T-helper 1 cell treated with Interleukin-12 subunit alpha and Interleukin-12 subunit beta and Interleukin-4 antibody, amounts not matched to agents 30 ng/mL and 1 ng/mL, for 36 hours (primary cell): ENCODE results near the gene EXOC3. TPM values are rescaled to one million over a fixed set of nuclear protein-coding genes. Genes with fewer than 3 reads are reported as not detected.
"Not testable (repeated sequence)": the region's sequence is repeated elsewhere in the genome, so short reads cannot be mapped to it uniquely, and the experiment has no call there.

ENCODE experiments used
- intact Hi-C: fragments of 100-400 bp; cut with micrococcal nuclease; formaldehyde crosslinking; loops from one replicate; pipeline ENCODE4 v1.15.1; 2024
- total RNA-seq: library from RNA; stranded (reverse); gene quantifications from 2 replicates; pipeline ENCODE4 v1.2.3, GENCODE V29; 2022

The EXOC3 gene
- total RNA-seq, 1 donor from 2014 or later: 89.9 TPM

DNA sequence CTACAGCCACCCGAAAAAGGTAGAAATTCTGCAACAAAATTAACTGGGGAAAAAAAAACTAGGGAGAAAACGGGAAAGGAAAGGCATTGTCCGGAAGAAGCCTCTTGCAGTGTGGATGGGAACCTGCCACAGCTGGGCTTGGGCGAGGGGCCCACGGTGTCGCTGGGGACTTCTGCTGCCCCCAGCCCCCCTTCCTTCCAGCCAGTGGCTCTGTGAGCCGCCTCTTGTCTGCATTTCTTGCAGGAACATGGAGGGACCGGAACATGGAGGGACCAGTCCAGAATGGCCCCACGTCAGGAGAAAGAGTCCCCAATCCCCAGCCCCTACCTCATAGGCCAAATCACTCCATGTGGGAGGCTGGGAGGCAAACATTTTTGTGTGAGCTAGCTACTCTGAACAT, 36.9 kb upstream of the EXOC3 start:
- intact Hi-C loops: no loop called here

DNA sequence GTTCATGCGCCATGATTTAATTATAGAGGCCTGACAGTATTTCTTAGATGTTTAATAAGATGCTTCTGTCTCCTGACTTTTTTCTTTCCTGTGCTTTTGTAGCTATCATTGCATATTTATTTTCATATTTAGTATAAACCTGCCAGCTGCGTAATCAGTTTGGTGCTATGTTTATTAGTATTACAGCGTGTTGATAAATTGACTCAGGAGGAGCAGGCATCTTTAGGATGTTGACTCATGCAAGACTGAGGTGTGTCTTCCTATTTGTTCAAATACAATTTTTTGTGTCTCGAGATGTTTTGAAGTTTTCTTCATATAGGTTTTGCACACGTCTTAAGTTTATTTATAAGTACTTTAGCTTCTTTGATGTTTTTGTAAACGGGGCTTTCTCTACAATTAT, 35.9 kb upstream of the EXOC3 start:
- intact Hi-C loops: no loop called here

DNA sequence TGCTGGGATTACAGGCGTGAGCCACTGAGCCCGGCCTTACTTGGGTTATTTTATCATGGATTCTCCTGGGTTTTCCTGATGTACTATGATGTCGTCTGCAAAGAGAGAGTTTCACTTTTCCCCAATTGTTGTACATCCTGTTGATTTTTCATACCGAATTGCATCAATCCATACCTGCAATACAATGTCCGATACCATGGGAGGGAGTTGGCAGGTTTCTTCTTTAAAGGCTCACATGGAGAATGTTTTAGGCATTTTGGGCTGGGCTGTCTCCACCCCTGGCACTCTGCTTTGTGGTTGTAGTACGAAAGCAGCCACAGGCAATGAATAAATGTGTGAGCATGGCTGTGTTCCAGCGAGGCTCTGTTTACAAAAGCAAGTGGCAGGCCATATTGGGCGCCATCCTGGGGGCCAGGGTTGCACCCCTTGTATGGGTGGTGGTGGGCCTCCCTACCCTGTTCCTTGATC, 35.1 kb upstream of the EXOC3 start:
- intact Hi-C loops: no loop called here

DNA sequence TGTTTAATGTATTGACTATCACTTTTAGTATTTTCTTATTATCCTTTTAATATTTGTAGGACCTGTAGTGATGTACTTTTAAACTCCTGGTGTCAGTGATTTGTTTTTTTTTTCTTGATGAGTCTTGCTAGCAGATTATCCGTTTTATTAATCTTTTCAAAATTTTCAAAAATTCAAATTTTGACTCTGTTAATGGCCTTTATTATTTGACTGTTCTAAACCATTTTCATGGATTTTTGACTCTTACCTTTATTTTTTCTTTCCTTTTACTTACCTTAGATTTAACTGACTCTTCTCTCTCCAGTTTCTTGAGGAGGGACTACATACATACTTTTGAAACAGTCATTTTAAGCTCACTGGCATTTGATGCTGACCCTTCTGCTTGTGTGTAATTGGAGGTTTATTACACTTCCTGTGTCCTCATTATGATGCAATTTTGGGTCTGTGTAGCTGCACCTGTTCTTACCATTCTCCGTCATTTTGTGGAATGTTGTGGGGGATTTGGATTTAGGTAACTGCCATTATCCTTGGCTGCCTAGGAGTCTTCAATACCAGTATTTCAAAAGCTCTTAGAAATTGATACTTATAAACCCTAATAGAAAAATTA, 32.0 kb upstream of the EXOC3 start:
- intact Hi-C loops: loop anchor here (2.0 kb wide), 1 partner anchor 18 kb away; no protein-coding TSS in a partner anchor

DNA sequence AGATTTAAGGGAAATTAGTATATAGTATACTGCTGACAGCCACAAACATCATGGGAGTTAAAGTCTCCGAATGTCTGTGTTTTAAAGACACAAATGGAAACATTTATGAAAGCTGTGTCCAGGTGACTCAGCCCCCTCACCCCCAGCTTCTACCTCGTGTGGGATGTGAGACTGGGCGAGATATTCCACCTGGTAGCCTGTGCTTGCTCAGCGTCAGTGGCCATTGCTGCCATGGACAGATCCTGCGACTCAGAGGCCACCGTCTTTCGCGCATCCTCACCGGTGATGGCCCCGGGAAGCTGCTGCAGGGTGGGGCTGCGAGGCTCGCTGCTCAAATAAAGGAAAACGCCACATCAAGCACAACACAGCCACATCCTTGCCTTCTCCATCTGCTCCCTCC, 31.2 kb upstream of the EXOC3 start:
- intact Hi-C loops: loop anchor here (2.0 kb wide), 1 partner anchor 19 kb away; no protein-coding TSS in a partner anchor

DNA sequence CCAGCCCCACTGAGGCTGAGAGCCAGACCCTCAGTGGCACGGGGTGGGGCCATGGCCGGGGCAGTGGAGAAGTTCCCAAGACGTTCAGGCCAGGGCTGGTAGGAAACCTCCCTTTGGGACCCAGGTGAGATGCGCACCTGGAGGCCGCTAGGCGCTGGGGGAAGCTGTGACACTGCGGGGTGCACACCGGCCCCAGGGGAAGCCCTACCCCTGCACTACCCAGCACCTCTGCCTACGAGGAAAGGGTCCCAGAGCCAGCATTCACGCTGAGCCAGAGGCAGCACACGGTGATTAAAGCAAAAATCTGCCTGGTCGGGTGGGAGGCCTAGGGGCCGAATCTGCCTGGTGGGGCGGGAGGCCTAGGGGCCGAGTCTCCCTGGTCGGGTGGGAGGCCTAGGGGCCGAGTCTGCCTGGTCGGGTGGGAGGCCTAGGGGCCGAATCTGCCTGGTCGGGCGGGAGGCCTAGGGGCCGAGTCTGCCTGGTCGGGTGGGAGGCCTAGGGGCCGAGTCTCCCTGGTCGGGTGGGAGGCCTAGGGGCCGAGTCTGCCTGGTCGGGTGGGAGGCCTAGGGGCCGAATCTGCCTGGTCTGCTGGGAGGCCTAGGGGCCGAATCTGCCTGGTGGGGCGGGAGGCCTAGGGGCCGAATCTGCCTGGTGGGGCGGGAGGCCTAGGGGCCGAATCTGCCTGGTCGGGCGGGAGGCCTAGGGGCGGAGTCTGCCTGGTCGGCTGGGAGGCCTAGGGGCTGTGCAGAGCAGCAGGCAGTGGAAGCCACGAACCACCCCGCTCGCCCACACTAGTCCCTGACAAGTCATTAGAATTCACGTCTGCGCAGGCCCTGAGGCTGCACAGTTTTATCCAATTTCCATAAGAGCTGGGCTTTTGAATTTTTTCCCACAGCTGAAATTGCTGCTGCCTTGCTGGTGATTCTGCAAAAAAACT, 27.7 kb upstream of the EXOC3 start:
- intact Hi-C loops: not testable (repeated sequence)

DNA sequence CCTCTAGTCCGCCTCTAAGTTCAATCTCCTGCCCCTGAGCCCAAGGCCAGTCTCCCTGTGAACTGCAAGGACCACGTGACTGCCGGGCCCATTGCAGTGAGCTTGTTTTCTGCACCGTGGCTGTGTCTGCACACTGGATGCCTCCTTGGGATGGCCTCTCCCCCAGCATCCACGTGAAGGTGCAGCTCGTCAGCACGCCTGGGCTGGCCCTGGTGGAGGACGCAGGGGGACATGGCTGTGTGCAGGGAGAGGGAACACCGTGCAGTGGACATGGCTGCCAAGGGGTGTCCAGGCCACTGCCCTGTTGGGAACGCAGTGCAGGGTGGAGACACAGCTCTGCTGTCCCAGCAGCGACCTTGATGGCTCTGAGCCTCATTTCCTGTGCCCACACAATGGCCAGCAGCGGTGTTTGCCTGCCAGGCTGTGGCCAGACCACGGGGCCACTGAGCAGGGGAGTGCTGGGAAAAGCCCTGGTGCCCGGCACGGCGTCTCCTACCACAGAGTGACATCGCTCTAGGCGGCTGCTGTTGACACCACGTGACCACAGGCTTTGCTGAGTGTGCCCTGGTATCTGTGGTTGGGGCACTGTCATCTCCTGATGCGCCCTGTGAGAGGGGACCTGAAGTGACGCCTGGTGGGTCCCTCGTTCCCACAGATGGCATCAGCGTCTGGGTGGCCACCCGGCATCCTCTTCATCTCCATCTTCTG, 26.9 kb upstream of the EXOC3 start:
- intact Hi-C loops: no loop called here

DNA sequence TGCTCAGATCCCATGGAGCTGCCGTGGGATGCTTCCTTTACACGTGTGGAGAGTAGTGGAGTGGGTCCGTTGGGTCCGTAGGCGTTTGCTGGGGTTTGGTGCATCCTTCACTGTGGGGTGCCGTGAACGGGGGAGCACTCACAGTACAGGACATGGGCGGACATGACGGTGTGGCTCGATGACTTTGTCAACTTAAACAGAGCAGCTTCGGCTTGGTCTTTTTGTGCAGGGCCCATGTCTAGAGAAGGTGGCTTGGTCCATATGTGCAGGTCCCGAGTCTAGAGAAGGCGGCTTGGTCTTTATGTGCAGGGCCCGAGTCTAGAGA, 26.4 kb upstream of the EXOC3 start:
- intact Hi-C loops: no loop called here

DNA sequence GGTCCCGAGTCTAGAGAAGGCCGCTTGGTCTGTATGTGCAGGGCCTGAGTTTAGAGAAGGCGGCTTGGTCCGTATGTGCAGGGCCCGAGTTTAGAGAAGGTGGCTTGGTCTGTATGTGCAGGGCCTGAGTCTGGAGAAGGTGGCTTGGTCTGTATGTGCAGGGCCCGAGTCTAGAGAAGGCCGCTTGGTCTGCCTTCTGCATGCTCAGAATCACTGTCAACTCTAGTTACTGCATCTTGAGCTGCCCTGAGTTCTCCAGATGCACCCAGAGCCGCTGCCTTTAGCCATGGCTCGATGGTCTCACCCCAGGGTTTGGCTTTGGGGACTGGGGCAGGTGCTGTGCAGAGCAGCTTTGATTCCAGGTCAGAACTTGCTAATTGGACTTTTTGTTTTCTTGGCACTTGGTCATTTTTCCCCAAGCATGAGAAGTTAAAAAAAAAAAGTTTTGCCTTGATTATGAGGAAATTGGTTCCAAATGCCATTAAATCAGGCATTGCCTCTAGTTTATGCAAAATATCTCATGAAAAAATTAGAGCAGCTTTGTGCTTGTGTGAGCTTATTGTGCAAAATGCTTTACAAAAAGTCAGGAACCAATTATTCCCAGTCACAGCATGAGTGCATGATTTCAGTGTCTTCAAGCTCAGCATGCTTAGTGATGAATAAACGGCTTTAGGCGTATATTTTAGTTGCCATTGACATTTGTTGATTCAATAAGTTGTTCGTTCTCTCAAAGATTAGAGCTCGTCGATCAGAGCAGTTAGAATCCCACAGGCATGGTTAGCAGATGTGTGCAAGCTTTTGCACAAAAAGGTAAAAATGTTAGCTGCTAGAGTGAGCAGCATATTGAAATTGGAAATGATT, 25.4 kb upstream of the EXOC3 start:
- intact Hi-C loops: no loop called here

DNA sequence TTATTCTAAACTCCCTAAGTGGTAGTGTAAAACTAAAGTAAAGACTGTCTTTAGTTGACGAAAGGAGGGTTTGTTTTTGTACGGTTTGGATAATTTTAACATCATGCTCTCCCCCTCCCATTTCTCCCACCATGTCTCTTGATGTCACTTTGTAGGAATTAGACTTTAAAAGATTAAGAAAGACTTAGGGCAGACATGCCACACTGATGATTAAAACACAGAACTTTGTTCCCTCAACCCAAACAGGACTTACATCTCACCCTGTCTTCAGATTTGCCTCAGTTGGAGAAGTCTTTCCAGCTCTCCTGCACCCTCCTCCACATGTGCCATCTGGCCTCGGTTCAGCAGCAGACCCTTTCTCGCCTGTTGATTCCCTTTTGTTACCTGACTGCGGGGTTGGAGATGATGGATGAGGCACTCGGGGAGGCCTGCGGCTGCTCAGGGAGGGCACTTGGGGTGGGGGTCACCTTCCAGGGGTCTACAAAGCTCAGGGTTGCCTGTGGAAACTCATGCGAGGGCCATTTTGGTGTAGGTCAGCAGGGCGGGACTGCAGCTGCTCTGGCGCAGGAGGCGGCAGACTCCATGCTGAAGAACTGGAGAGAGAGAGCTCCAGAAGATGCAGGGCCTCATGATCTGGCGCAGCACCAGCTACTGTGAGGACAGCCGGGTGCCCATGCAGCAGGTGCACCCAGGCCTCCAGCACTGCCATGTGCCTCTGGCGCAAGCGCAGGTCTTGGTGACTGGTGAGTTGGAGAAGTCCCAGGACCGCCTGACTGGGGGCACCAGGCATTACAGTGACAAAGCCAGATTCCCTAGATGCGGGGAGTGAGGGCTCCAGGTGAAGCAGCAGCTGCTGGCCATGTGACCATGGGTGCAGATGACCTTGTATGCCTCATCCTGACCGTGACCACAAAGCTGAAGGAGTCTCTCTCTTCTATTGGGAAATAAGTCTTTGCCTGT, 24.5 kb upstream of the EXOC3 start:
- intact Hi-C loops: no loop called here

DNA sequence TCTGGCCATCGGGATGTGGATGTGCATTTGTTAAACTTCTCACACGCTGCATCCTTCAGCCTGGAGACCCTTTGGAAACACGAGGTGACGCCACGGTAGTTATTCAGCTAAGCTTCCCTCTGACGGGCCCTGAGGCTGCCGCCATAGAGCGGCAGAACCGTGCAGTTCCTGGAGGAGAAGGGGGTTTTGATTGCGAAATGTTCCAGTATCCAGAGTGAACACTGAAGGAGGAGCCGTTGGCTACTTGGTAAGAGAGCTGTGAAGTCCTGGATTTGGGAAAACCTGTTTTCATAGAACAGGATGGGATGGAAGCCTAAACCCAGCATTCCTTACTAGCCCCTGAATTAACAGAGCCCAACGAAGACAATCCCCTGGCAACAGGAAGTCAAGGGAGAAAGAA, 23.0 kb upstream of the EXOC3 start:
- intact Hi-C loops: no loop called here

DNA sequence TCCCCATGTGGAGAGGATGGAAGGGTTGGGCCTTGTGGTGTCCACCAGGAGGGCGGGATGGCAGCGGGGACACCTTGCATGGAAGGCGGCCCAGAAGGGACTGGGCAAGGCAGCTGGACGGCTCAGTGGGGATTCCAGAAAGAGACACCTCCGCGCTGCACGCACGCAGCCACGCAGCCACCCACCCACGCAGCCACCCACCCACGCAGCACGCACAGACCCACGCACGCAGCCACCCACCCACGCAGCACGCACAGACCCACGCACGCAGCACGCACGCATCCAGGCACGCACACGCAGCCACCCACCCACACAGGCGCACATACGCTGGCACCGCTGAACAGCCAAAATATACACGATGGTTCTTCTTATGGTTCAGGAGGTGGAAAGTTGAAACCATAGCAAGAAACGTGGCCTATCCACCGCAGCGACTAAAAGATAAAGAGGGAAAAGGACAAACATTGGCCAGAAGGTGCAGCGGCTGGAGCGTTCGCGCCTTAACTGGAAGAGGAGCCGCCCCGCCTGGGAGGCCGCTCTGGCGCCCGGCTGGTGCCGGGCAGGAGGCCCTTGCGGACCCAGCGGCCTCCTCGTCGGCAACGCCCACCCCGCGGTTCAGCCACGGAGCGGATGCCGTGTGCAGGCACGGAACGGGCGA, 22.2 kb upstream of the EXOC3 start:
- intact Hi-C loops: no loop called here

DNA sequence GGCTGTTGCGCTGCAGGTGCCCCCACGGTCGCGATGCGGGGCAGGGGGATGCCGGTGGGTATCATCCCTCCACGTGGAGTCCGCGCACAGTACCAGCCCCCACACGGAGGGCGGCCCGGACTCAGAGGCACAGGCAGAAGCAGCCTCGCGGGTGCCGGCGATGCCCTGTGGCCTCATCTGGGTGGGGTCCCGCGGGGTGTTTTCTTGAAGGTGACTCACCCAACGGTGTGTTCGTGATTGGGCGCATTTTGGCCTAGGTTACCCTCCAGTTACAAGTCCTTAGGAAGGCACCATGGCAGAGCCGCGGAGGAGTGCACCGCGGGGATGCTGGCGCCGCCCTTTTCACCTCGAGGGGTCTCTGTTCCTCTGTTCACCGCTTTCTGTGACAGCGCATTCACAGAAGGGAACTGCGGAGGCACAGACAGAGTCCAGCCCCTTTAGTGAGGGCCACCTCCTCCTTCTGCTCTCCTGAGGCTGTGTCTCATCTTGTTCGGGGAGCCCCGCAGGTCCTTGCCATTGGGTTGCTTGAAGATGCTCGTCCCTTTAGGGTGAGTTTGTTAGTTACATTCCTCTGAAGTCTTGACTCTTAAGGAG, 21.6 kb upstream of the EXOC3 start:
- intact Hi-C loops: no loop called here

DNA sequence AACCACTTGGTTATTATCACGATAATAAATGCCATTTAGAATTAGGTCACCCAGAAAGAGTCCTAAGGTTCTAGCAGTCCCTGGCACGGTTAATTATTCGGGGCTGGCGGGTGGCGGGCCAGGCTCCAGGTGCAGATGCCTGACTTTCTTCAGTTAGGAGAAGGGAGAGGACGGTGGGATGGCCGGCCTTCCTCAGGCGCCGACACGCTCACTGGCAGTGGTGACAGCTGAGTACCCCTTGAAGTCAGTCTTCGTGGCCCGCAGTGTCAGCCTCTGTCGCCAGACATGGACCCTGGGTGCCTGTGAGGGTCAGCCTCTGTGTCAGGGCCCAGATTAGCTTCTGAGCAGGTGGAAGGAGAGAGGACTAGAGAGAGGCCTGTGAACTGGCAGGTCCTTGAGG, 21.1 kb upstream of the EXOC3 start:
- intact Hi-C loops: no loop called here

DNA sequence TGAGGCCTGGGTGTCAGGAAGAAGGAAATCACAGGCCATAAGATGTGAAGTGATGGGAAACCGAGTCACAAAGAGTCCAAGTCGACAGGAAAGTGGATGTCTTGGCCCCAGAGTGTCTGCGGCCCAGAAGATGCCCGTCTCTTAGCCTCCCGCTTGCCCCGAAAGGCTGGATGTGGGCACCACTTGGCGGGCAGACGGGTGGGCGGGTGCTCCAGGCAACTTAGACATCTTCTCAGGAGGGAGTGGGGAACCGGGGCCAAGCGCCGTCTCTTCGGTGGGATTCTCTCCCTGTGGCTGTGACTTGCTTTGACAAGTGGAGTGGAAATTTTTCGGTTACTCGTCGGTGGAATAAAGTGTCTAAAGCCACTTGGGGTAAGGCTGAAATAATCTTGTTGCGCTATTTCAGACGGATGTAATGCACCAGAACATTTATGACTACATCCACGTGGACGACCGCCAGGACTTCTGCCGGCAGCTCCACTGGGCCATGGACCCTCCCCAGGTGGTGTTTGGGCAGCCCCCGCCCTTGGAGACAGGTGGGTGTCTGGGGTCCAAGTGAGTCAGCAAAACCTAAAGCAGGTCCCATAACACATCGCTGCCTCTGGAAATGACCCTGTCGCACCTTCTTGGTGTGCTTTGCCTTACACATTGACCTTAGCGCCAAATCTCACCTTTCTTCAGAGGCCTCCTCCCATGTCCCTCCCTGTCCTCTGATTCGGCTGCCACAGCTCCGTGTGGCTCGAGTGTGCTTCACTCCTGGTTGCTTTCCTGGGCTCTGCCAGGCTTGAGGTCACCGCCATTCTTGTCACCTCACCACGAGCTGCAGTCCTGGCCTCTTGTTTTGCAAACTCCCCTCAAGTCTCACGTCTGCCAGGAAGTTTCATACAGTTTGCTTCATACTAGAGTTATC, 20.4 kb upstream of the EXOC3 start:
- intact Hi-C loops: no loop called here

DNA sequence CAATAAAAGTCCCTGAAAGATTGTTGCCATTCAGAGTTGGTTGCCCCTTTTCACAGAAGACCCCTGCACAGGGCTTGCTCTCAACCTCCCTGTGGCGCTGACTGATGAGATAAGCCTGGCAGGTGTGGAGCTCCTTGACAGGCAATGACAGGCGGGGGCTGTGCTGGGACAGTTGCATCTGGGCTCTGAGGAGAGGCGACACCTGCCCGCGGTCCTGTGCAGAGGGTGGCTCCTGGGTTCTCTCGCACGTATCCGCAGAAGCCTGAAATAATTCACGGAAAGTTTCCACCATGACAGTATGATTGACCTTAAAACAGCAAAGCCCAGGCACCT, 19.8 kb upstream of the EXOC3 start:
- intact Hi-C loops: no loop called here

DNA sequence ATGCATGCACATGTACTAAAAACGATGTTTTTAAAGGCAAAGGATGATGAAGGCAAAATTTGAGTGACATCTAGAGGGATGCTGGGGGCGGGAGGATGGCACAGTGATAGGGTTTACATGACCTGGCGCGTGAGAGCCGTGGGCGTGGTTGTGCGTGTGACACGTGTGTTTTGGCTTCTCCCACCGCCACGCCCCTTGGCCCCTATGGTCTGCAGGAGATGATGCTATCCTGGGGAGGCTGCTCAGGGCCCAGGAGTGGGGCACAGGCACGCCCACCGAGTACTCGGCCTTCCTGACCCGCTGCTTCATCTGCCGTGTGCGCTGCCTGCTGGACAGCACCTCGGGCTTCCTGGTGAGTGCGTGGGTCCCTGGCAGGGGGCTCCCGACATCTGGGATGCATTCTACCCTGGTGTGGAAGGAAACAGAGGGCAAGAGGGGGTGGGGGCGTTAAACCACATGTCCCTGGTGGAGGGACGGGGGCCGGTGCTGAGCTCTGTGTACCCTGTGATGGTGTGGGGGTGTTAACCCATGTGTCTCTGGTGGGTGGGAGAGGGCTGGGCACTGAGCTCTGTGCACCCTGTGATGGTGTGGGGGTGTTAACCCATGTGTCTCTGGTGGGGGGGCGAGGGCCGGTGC, 19.2 kb upstream of the EXOC3 start:
- intact Hi-C loops: no loop called here
